ENCODE results near the gene MED13L.
A peak's percentile ranks its signal among the peaks of the same experiment; 100 is the strongest.
"Not testable (repeated sequence)": the region's sequence is repeated elsewhere in the genome, so short reads cannot be mapped to it uniquely, and the experiment has no call there.

The MED13L gene

GRCh38 chr12:115979851-115980250 is 297.6 kb downstream of the MED13L start:
- Mint-ChIP-seq H3K36me3 (ENCODE audit: low read depth) (peaks cover 26% of the 10 kb centered on the region), H3K4me1 (ENCODE audit: low read depth) (peaks cover 8% of the 10 kb centered on the region), H3K27ac (no peak overlapping the region), H3K27me3 (ENCODE audit: low read depth) (no peaks in the 10 kb centered on the region), H3K9me3 (no peaks in the 10 kb centered on the region), H3K4me3 (no peak overlapping the region)

GRCh38 chr12:115979351-115979750 is 298.1 kb downstream of the MED13L start:
- Mint-ChIP-seq H3K27me3 (ENCODE audit: low read depth) (no peaks in the 10 kb centered on the region), H3K36me3 (ENCODE audit: low read depth) (peaks cover 26% of the 10 kb centered on the region), H3K4me1 (ENCODE audit: low read depth) (peaks cover 8% of the 10 kb centered on the region), H3K4me3 (no peak overlapping the region), H3K27ac (no peak overlapping the region), H3K9me3 (no peaks in the 10 kb centered on the region)

- H3K4me3 Mint-ChIP-seq; H3K27ac Mint-ChIP-seq; H3K9me3 Mint-ChIP-seq; H3K27me3 Mint-ChIP-seq (ENCODE audit: low read depth): not testable (repeated sequence)
- Mint-ChIP-seq H3K36me3 (ENCODE audit: low read depth) (peaks cover 31% of the 10 kb centered on the region), H3K4me1 (ENCODE audit: low read depth) (peaks cover 11% of the 10 kb centered on the region)
Measured at GRCh38 chr12:115976829-115977228, 300.7 kb downstream of the MED13L start.

GRCh38 chr12:115975411-115975810 is 302.1 kb downstream of the MED13L start:
- Mint-ChIP-seq H3K4me3 (no peak overlapping the region), H3K27ac (no peak overlapping the region), H3K36me3 (ENCODE audit: low read depth) (peaks cover 33% of the 10 kb centered on the region)

GRCh38 chr12:115973968-115974724 is 303.3 kb downstream of the MED13L start:
- Mint-ChIP-seq H3K9me3 (no peaks in the 10 kb centered on the region), H3K27ac (no peak overlapping the region), H3K4me3 (no peak overlapping the region), H3K27me3 (ENCODE audit: low read depth) (no peaks in the 10 kb centered on the region), H3K36me3 (ENCODE audit: low read depth) (peaks cover 37% of the 10 kb centered on the region), H3K4me1 (ENCODE audit: low read depth) (peaks cover 9% of the 10 kb centered on the region)

More at GRCh38 chr12:115975411-115975810, 302.1 kb downstream of the MED13L start:
- no peaks in the 10 kb centered on the region for H3K9me3 Mint-ChIP-seq
- H3K27me3 Mint-ChIP-seq (ENCODE audit: low read depth), result no peaks in the 10 kb centered on the region
- peaks cover 8% of the 10 kb centered on the region for H3K4me1 Mint-ChIP-seq (ENCODE audit: low read depth)

- H3K27ac Mint-ChIP-seq, result no peak overlapping the region
- H3K9me3 Mint-ChIP-seq, result no peaks in the 10 kb centered on the region
- H3K4me3 Mint-ChIP-seq, result no peak overlapping the region
- H3K27me3 Mint-ChIP-seq (ENCODE audit: low read depth), result no peaks in the 10 kb centered on the region
- H3K36me3 Mint-ChIP-seq (ENCODE audit: low read depth), result peaks cover 45% of the 10 kb centered on the region
- H3K4me1 Mint-ChIP-seq (ENCODE audit: low read depth), result peaks cover 12% of the 10 kb centered on the region
Measured at GRCh38 chr12:115973066-115973465, 304.4 kb downstream of the MED13L start.

- Mint-ChIP-seq H3K4me1 (ENCODE audit: low read depth) (peaks cover 14% of the 10 kb centered on the region), H3K9me3 (no peaks in the 10 kb centered on the region), H3K27me3 (ENCODE audit: low read depth) (no peaks in the 10 kb centered on the region), H3K27ac (no peak overlapping the region), H3K4me3 (no peak overlapping the region), H3K36me3 (ENCODE audit: low read depth) (peaks cover 44% of the 10 kb centered on the region)
Measured at GRCh38 chr12:115972241-115972640, 305.3 kb downstream of the MED13L start.

GRCh38 chr12:115968211-115968610 is 309.3 kb downstream of the MED13L start:
- H3K9me3 Mint-ChIP-seq, result no peaks in the 10 kb centered on the region
- no peak overlapping the region for H3K27ac Mint-ChIP-seq
- peaks cover 58% of the 10 kb centered on the region for H3K36me3 Mint-ChIP-seq (ENCODE audit: low read depth)
- no peaks in the 10 kb centered on the region for H3K27me3 Mint-ChIP-seq (ENCODE audit: low read depth)
- no peak overlapping the region for H3K4me3 Mint-ChIP-seq
- H3K4me1 Mint-ChIP-seq (ENCODE audit: low read depth), result peaks cover 43% of the 10 kb centered on the region

GRCh38 chr12:115966376-115966775 is 311.1 kb downstream of the MED13L start:
- Mint-ChIP-seq H3K36me3 (ENCODE audit: low read depth) (peaks cover 50% of the 10 kb centered on the region), H3K9me3 (no peaks in the 10 kb centered on the region), H3K4me3 (peak overlapping the region; percentile 12), H3K27ac (peak overlapping the region; percentile 71), H3K4me1 (ENCODE audit: low read depth) (peaks cover 49% of the 10 kb centered on the region), H3K27me3 (ENCODE audit: low read depth) (no peaks in the 10 kb centered on the region)

GRCh38 chr12:115964626-115965025 is 312.9 kb downstream of the MED13L start:
- H3K27ac Mint-ChIP-seq, result peak overlapping the region; percentile 81
- peak overlapping the region; percentile 18 for H3K4me3 Mint-ChIP-seq
- peaks cover 54% of the 10 kb centered on the region for H3K36me3 Mint-ChIP-seq (ENCODE audit: low read depth)
- no peaks in the 10 kb centered on the region for H3K9me3 Mint-ChIP-seq
- no peaks in the 10 kb centered on the region for H3K27me3 Mint-ChIP-seq (ENCODE audit: low read depth)
- H3K4me1 Mint-ChIP-seq (ENCODE audit: low read depth), result peaks cover 60% of the 10 kb centered on the region

- H3K4me3 Mint-ChIP-seq, result peak overlapping the region; percentile 18
Measured at GRCh38 chr12:115964214-115964613, 313.3 kb downstream of the MED13L start.

GRCh38 chr12:115962216-115962615 is 315.3 kb downstream of the MED13L start:
- peaks cover 51% of the 10 kb centered on the region for H3K36me3 Mint-ChIP-seq (ENCODE audit: low read depth)
- no peak overlapping the region for H3K27ac Mint-ChIP-seq
- H3K4me1 Mint-ChIP-seq (ENCODE audit: low read depth), result peaks cover 55% of the 10 kb centered on the region
- H3K9me3 Mint-ChIP-seq, result no peaks in the 10 kb centered on the region
- H3K27me3 Mint-ChIP-seq (ENCODE audit: low read depth), result no peaks in the 10 kb centered on the region
- H3K4me3 Mint-ChIP-seq, result no peak overlapping the region

More at GRCh38 chr12:115964214-115964613, 313.3 kb downstream of the MED13L start:
- H3K27me3 Mint-ChIP-seq (ENCODE audit: low read depth), result no peaks in the 10 kb centered on the region
- H3K4me1 Mint-ChIP-seq (ENCODE audit: low read depth), result peaks cover 59% of the 10 kb centered on the region
- peak overlapping the region; percentile 81 for H3K27ac Mint-ChIP-seq
- no peaks in the 10 kb centered on the region for H3K9me3 Mint-ChIP-seq
- peaks cover 52% of the 10 kb centered on the region for H3K36me3 Mint-ChIP-seq (ENCODE audit: low read depth)

GRCh38 chr12:115960868-115961802 is 316.4 kb downstream of the MED13L start:
- no peaks in the 10 kb centered on the region for H3K27me3 Mint-ChIP-seq (ENCODE audit: low read depth)
- peaks cover 47% of the 10 kb centered on the region for H3K4me1 Mint-ChIP-seq (ENCODE audit: low read depth)
- peak overlapping the region; percentile 60 for H3K27ac Mint-ChIP-seq
- peaks cover 43% of the 10 kb centered on the region for H3K36me3 Mint-ChIP-seq (ENCODE audit: low read depth)
- H3K9me3 Mint-ChIP-seq, result no peaks in the 10 kb centered on the region
- peak overlapping the region; percentile 4 for H3K4me3 Mint-ChIP-seq

GRCh38 chr12:115957686-115958290 is 319.7 kb downstream of the MED13L start:
- Mint-ChIP-seq H3K36me3 (ENCODE audit: low read depth) (peaks cover 21% of the 10 kb centered on the region), H3K4me1 (ENCODE audit: low read depth) (peaks cover 20% of the 10 kb centered on the region), H3K27ac (no peak overlapping the region), H3K9me3 (no peaks in the 10 kb centered on the region), H3K27me3 (ENCODE audit: low read depth) (no peaks in the 10 kb centered on the region), H3K4me3 (no peak overlapping the region)

All from T-helper 1 cell treated with Interleukin-12 subunit alpha and Interleukin-12 subunit beta and Interleukin-4 antibody, amounts not matched to agents 30 μg/mL and 1 μg/mL, for 36 hours (primary cell).